ENCODE results near the gene AGGF1.
A peak's percentile ranks its signal among the peaks of the same experiment; 100 is the strongest.

The AGGF1 gene

DNA sequence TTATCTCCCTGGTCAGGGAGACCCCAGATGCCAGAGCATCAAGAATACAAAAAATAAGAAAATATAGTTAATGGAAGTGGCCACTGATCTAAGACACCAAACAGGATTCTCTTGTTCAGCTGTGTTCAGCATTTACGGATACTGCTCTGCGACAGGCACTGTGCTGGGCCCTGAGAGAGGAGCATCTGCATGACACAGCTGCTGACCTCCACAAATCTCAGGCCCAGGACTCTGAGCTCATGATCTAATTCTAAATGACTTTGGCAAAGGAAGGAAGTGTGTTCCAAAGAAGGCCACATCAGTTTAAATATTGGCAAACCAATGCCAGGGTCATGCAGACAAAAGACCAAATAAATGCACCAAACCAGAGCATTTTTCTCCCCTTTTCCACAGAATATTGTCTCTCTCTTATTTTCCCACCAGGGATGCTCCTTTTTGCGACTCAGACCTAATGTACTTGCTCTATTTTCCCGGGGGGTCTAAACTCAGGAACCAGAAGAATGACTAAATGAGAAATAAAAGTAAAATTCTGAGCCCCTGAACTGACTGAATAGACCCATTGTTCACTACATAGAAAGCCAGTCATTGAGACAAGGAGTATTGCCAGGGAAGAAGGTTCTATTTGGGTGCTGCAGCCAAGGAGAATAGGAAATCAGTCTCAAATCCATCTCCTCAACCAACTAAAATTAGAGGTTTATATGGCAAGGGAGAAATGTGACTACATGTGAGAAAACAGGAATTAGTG lies 1.4 kb upstream of the AGGF1 start:
- TF ChIP-seq CTCF (conservative IDR thresholded peaks at IDR 0.05; ENCODE audit: low read length) = no peak
- no peak for DNase-seq (ENCODE audit: low read depth)
- no peak overlapping the region for H3K4me3 ChIP-seq (ENCODE audit: low read length)

DNA sequence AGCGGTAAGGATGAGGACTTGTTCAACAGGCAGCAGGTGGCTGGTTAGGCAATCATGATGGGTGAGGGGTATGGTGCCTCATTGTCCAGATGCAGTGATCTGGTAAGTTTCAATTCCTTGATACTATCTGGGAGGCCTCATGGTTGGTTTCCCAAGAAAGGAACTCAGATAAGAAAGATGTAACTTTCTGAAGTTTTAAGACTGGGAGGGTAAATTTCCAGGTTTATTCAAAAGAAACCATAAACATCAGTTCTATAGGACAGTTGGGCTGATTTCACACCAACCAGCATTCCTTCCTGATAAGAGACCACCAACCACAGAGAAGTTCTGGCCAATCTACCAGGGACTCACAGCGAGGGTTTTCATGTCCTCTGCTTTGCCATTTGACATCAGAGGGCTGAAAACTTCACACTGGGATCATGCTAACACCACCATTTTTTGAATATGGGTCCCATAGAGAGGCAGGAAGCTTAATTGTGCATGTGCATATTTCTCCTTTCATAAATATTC lies 773 bp upstream of the AGGF1 start:
- no peak for TF ChIP-seq CTCF (conservative IDR thresholded peaks at IDR 0.05; ENCODE audit: low read length)
- DNase-seq (ENCODE audit: low read depth) = no peak
- peak overlapping the region; percentile 86 for H3K4me3 ChIP-seq (ENCODE audit: low read length)

DNA sequence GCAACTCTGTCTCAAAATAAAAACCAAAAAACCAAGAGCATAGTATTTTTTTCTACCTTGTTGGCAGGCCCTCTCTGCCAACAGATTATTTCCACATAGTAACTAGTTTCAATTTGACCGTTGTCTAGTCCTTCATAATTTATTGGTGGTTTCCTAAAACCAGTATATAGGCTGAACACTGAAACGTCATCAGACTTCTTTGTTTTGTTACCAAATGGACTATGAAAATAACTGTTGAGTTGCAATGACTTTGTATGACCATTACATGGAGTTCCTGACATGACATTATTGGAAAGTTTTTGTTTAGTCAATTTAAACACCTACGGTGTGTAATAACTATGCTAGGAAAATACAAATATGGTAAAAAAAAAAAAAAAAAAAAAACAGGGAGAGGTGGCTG lies 1.7 kb downstream of the AGGF1 start:
- no peak for DNase-seq (ENCODE audit: low read depth)
- no peak overlapping the region for H3K4me3 ChIP-seq (ENCODE audit: low read length)
- no peak for TF ChIP-seq CTCF (conservative IDR thresholded peaks at IDR 0.05; ENCODE audit: low read length)

DNA sequence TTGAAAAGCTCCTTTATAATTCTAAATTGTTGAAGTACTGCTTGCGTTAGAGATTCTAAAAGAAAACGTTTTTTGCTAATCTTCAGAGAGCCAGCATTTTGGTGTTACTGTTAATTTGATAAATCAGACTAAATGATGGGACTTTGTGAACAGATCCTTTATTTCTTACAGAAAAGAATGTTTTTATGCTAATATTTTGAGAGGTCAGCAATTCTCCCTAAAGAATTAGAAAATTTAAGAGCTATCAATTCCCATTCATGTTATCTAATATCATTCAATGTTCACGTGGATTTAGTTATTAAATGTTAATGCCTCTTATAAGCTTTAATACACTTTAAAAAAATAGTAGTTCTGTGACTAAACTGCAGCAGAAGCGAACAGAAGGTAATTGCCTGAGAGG lies 2.4 kb downstream of the AGGF1 start:
- no peak for TF ChIP-seq CTCF (conservative IDR thresholded peaks at IDR 0.05; ENCODE audit: low read length)
- no peak for DNase-seq (ENCODE audit: low read depth)
- no peak overlapping the region for H3K4me3 ChIP-seq (ENCODE audit: low read length)

DNA sequence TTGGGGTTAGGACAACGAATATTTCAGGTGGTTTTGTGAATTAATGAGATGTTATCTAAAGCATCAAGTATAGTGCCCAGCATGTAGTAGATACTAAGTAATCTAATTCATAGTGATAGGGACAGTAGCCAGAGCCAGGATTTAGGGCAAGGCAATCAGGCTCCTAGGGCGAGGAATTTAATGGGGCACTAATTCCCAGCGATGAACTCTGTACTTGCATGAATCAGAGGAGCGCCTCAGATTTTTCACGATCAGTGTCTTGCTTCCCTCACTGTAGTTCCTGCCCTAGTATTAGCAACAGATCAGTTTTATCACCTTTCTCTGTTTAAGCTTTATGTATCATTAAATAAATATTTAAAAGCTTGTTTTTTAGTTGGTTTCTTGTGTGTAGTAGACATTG lies 3.1 kb downstream of the AGGF1 start:
- no peak overlapping the region for H3K4me3 ChIP-seq (ENCODE audit: low read length)
- DNase-seq (ENCODE audit: low read depth) = no peak
- TF ChIP-seq CTCF (conservative IDR thresholded peaks at IDR 0.05; ENCODE audit: low read length) = no peak

GRCh38 chr5:77035950-77036349 lies 5.7 kb downstream of the AGGF1 start:
- H3K4me3 ChIP-seq (ENCODE audit: low read length) = no peak overlapping the region
- TF ChIP-seq CTCF (conservative IDR thresholded peaks at IDR 0.05; ENCODE audit: low read length) = no peak
- DNase-seq (ENCODE audit: low read depth) = no peak

DNA sequence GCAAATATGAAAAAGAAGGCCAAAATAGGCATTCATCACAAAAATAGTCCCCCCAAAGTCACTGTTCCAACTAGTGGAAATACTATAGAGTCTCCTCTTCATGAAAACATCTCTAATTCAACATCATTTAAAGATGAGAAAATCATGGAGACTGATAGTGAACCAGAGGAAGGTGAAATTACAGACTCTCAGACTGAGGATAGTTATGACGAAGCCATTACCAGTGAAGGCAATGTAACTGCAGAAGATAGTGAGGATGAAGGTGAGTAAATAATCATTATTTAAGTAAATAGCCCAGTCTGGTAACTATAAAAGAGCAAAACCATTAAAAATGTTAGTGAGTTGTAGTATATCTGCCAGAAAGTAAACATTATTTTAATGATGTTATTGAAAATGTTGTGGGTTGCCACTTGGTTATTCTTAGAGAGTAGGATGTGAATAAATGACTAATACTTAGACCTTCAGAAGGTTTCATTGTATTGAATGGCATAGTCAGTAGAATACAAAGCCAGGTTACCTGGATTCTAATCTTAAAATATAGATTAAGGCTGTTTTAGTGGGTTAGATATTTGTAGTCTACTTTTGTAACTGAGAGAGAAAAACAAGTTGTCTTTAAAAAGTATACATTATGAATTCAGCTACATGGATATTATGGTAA lies 16.3 kb downstream of the AGGF1 start:
- no peak for DNase-seq (ENCODE audit: low read depth)
- TF ChIP-seq CTCF (conservative IDR thresholded peaks at IDR 0.05; ENCODE audit: low read length) = no peak
- H3K4me3 ChIP-seq (ENCODE audit: low read length) = no peak overlapping the region

Data from AG10803 (cell line).